ENCODE results near the gene HGS.

GRCh38 chr17:81723651-81724209, 39.9 kb downstream of the HGS start:
- TF ChIP-seq ZBTB26 (CRISPR knock-in tag; IDR thresholded peaks at IDR 0.05; ENCODE audit: borderline replicate concordance): no peak
- TF ChIP-seq, protein P1, sequence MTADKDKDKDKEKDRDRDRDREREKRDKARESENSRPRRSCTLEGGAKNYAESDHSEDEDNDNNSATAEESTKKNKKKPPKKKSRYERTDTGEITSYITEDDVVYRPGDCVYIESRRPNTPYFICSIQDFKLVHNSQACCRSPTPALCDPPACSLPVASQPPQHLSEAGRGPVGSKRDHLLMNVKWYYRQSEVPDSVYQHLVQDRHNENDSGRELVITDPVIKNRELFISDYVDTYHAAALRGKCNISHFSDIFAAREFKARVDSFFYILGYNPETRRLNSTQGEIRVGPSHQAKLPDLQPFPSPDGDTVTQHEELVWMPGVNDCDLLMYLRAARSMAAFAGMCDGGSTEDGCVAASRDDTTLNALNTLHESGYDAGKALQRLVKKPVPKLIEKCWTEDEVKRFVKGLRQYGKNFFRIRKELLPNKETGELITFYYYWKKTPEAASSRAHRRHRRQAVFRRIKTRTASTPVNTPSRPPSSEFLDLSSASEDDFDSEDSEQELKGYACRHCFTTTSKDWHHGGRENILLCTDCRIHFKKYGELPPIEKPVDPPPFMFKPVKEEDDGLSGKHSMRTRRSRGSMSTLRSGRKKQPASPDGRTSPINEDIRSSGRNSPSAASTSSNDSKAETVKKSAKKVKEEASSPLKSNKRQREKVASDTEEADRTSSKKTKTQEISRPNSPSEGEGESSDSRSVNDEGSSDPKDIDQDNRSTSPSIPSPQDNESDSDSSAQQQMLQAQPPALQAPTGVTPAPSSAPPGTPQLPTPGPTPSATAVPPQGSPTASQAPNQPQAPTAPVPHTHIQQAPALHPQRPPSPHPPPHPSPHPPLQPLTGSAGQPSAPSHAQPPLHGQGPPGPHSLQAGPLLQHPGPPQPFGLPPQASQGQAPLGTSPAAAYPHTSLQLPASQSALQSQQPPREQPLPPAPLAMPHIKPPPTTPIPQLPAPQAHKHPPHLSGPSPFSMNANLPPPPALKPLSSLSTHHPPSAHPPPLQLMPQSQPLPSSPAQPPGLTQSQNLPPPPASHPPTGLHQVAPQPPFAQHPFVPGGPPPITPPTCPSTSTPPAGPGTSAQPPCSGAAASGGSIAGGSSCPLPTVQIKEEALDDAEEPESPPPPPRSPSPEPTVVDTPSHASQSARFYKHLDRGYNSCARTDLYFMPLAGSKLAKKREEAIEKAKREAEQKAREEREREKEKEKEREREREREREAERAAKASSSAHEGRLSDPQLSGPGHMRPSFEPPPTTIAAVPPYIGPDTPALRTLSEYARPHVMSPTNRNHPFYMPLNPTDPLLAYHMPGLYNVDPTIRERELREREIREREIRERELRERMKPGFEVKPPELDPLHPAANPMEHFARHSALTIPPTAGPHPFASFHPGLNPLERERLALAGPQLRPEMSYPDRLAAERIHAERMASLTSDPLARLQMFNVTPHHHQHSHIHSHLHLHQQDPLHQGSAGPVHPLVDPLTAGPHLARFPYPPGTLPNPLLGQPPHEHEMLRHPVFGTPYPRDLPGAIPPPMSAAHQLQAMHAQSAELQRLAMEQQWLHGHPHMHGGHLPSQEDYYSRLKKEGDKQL (CRISPR knock-in tag; IDR thresholded peaks at IDR 0.05; ENCODE audit: low read depth): no peak
- TF ChIP-seq YY1 (IDR thresholded peaks at IDR 0.05; ENCODE audit: insufficient read depth, insufficient replicate concordance, low read depth, low read length): no peak
- no peak; the same call in 1 of the 2 replicates for TF ChIP-seq ZNF263 (CRISPR knock-in tag; IDR thresholded peaks at IDR 0.05)
- no peak for TF ChIP-seq CBFB (CRISPR knock-in tag; IDR thresholded peaks at IDR 0.05)
- TF ChIP-seq ZNF280B (CRISPR knock-in tag; IDR thresholded peaks at IDR 0.05; ENCODE audit: borderline replicate concordance): no peak
- TF ChIP-seq, protein P2, sequence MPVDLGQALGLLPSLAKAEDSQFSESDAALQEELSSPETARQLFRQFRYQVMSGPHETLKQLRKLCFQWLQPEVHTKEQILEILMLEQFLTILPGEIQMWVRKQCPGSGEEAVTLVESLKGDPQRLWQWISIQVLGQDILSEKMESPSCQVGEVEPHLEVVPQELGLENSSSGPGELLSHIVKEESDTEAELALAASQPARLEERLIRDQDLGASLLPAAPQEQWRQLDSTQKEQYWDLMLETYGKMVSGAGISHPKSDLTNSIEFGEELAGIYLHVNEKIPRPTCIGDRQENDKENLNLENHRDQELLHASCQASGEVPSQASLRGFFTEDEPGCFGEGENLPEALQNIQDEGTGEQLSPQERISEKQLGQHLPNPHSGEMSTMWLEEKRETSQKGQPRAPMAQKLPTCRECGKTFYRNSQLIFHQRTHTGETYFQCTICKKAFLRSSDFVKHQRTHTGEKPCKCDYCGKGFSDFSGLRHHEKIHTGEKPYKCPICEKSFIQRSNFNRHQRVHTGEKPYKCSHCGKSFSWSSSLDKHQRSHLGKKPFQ (CRISPR knock-in tag; IDR thresholded peaks at IDR 0.05; ENCODE audit: insufficient replicate concordance): no peak
- no peak for TF ChIP-seq MTA1 (CRISPR knock-in tag; IDR thresholded peaks at IDR 0.05; ENCODE audit: borderline replicate concordance)
- no peak for TF ChIP-seq ZNF616 (CRISPR knock-in tag; IDR thresholded peaks at IDR 0.05; ENCODE audit: low read depth)
- no peak for TF ChIP-seq NR2C2 (CRISPR knock-in tag; IDR thresholded peaks at IDR 0.05; ENCODE audit: borderline replicate concordance)
- TF ChIP-seq, protein P3, sequence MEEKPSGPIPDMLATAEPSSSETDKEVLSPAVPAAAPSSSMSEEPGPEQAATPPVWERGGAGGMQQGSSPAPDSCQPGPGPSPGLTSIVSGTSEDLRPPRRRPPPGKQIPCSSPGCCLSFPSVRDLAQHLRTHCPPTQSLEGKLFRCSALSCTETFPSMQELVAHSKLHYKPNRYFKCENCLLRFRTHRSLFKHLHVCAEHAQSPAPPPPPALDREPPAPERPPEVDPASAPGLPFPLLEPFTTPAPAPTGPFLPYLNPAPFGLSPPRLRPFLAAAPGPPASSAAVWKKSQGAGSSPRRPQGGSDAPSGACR (CRISPR knock-in tag; IDR thresholded peaks at IDR 0.05): no peak
- TF ChIP-seq RAD21 (CRISPR knock-in tag; IDR thresholded peaks at IDR 0.05): no peak
